Peyer's patch (tissue), 4 donors: ENCODE measurements around the gene CELA1. TPM values are rescaled to one million over a fixed set of nuclear protein-coding genes. Genes with fewer than 3 reads are reported as not detected.
"Not testable (repeated sequence)": the region's sequence is repeated elsewhere in the genome, so short reads cannot be mapped to it uniquely, and the experiment has no call there.

Experiments
- DNase-seq, 3 donors: peaks; one replicate each; pipeline ENCODE4 v3.0.0-alpha.2; 2017 to 2019
- H3K27ac ChIP-seq, 4 donors: fragments of 200-600 bp; sonication (generic); one replicate each; pipeline ENCODE4 v1.5.1; 2016 to 2019
- H3K27me3 ChIP-seq, 2 donors: fragments of 200-600 bp; sonication (generic); one replicate each; pipeline ENCODE4 v1.5.1; 2019
- H3K36me3 ChIP-seq, 3 donors: fragments of 200-600 bp; sonication (generic); one replicate each; pipeline ENCODE4 v1.5.1; 2016 to 2019
- H3K4me1 ChIP-seq, 4 donors: fragments of 200-600 bp; sonication (generic); one replicate each; pipeline ENCODE4 v1.5.1; 2016 to 2019
- H3K4me3 ChIP-seq, 4 donors: fragments of 200-600 bp; sonication (generic); 1 replicate in 3 of 4; 2 replicates in 1 of 4; pipeline ENCODE4 v1.5.1; 2016 to 2019; ENCODE audit warnings: mild to moderate bottlenecking in 1 of 4
- H3K9me3 ChIP-seq, 4 donors: fragments of 200-600 bp; sonication (generic); one replicate each; pipeline ENCODE4 v1.5.1; 2016 to 2019; ENCODE audit warnings: mild to moderate bottlenecking in 1 of 4
- POLR2A ChIP-seq, 2 donors: fragments of 450-650 bp; IDR thresholded peaks; one replicate each; pipeline ENCODE4 v1.5.1; 2017; ENCODE audit warnings: antibody characterized with exemption in 2 of 2, mild to moderate bottlenecking in 2 of 2, moderate library complexity in 2 of 2
- total RNA-seq, 4 donors: library from RNA; depleted of rRNA; stranded (reverse); fragments of >200 nt; gene quantifications; one replicate each; pipeline ENCODE4 v1.1.0, GENCODE V29; 2016
- TF ChIP-seq, protein P1 (sequence below), 6 experiments: fragments of 450-650 bp in 4 of 6; fragments of 200-600 bp in 2 of 6; sonication (generic) in 1 of 6; IDR thresholded peaks; one replicate each; pipeline ENCODE4 v1.5.1; 2017 to 2019; ENCODE audit warnings: antibody characterized with exemption in 6 of 6, mild to moderate bottlenecking in 3 of 6, moderate library complexity in 1 of 6

Gene CELA1
- total RNA-seq, 4 donors from 2014 or later = not detected

DNA sequence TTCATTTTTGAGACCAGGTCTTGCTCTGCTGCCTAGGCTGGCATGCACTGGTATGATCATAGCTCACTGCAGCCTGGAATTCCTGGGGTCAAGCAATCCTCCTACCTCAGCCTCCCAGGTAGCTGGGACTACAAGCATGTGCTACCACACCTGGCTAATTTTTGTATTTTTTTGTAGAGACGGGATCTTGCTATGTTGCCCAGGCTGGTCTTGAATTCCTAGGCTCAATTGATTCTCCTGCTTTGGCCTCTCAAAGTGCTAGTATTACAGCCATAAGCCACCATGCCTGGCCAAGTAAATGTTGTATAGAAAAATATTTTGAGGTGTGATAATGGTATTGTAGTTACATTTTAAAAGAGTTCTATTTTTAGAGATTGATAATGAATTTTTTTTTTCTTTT, 35.1 kb downstream of the CELA1 start:
- Histone ChIP-seq H3K4me1 (peaks cover 0 to 9% (median 1%) of the 10 kb centered on the region in 4 donors), H3K27me3 (no peaks in the 10 kb centered on the region), H3K4me3 (no peak overlapping the region), H3K27ac (no peak overlapping the region), H3K36me3 (no peaks in the 10 kb centered on the region), H3K9me3 (no peaks in the 10 kb centered on the region)
- no peak for TF ChIP-seq POLR2A (IDR thresholded peaks at IDR 0.05)
- TF ChIP-seq, protein P1, sequence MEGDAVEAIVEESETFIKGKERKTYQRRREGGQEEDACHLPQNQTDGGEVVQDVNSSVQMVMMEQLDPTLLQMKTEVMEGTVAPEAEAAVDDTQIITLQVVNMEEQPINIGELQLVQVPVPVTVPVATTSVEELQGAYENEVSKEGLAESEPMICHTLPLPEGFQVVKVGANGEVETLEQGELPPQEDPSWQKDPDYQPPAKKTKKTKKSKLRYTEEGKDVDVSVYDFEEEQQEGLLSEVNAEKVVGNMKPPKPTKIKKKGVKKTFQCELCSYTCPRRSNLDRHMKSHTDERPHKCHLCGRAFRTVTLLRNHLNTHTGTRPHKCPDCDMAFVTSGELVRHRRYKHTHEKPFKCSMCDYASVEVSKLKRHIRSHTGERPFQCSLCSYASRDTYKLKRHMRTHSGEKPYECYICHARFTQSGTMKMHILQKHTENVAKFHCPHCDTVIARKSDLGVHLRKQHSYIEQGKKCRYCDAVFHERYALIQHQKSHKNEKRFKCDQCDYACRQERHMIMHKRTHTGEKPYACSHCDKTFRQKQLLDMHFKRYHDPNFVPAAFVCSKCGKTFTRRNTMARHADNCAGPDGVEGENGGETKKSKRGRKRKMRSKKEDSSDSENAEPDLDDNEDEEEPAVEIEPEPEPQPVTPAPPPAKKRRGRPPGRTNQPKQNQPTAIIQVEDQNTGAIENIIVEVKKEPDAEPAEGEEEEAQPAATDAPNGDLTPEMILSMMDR (IDR thresholded peaks at IDR 0.05) = no peak
- DNase-seq = no peak

DNA sequence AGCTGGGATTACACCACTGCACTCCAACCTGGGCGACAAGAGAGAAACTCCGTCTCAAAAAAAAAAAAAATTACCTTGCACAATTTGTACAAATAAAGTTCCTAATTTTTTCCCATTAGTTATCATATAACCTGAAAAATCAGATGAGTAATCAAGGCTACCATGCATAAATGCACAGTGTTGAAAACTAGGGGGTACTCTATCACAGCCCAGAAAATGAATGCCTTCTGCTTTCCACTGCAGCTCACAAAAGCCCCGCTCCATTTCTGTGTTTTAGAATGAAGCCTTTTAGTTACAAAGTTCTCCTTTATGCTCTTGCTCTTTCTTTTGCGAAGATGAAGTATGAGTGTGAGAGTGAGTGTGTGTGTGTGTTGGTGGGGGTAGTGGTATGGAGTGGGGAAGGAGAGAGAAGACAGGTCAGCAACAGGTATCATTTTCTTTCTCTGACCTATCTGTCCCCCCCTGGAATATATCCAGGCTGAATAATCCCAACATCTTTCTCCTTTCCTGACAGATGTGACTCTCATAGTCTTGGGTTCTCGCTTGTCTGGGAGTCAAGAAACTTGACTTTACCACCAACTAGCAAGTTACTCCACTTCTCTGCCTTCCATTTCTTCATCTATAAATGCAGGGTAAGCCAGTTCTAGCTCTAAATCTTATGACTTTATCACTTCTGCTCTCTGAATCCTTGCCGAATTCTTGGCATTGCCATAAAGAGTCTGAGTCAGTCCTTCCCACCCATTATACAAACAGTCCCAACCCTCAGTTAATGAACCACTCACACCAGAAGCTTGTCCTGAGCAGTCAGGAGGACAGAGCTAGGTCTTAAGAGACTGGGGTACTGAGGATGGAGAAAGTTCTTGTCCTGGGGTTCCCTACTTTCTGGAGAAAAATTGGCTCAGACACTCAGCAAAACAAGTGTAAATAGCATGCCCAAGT, 38.6 kb downstream of the CELA1 start:
- no peak for DNase-seq
- TF ChIP-seq POLR2A (IDR thresholded peaks at IDR 0.05) = no peak
- TF ChIP-seq, protein P1 (IDR thresholded peaks at IDR 0.05) = no peak
- peak overlapping the region in 2 of 4 donors; percentile 0 to 56 for H3K27ac ChIP-seq

DNA sequence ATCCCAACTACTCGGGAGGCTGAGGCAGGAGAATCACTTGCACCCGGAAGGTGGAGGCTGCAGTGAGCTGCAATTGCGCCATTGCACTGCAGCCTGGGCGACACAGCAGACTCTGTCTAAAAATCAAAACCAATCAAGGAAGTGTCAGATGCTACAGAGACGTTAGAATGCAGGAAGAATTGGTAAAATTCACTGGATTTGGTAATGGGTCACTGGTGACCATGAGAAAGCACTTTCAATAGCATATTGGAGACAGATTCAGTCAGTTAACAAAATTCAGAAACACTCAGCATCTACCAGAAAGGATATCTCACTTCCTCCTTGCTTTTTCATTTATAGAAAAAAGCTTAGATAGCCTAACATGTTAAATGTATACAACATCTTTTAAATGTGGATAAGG, 40.0 kb downstream of the CELA1 start:
- H3K4me1 ChIP-seq = peaks cover 0 to 9% (median 1%) of the 10 kb centered on the region in 4 donors
- H3K9me3 ChIP-seq = no peaks in the 10 kb centered on the region
- H3K27me3 ChIP-seq = no peaks in the 10 kb centered on the region
- H3K36me3 ChIP-seq = peaks cover 0 to 5% (median 0%) of the 10 kb centered on the region in 3 donors
- H3K4me3 ChIP-seq = no peak overlapping the region
- DNase-seq = no peak
- TF ChIP-seq POLR2A (IDR thresholded peaks at IDR 0.05) = no peak
- TF ChIP-seq, protein P1 (IDR thresholded peaks at IDR 0.05) = no peak
- H3K27ac ChIP-seq = no peak overlapping the region

More for the DNA sequence above, 38.6 kb downstream of the CELA1 start:
- peaks cover 0 to 9% (median 1%) of the 10 kb centered on the region in 4 donors for H3K4me1 ChIP-seq
- H3K9me3 ChIP-seq = no peaks in the 10 kb centered on the region
- H3K4me3 ChIP-seq = no peak overlapping the region
- H3K27me3 ChIP-seq = no peaks in the 10 kb centered on the region
- no peaks in the 10 kb centered on the region for H3K36me3 ChIP-seq

DNA sequence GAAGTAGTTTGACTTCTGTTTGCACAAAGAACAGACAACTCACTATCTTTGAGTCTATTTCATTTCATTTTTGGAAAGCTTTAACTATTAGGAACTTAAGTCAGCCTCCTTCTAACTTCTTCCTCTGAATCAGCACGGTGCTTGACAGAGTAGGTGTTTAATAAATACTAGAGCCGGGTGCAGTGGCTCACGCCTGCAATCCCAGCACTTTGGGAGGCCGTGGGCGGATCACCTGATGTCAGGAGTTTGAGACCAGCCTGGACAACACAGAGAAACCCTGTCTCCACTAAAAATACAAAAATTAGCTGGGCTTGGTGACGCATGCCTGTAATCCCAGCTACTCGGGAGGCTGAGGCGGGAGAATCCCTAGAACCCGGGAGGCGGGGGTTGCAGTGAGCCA, 45.7 kb downstream of the CELA1 start:
- H3K27me3 ChIP-seq, H3K36me3 ChIP-seq, H3K4me1 ChIP-seq, H3K9me3 ChIP-seq, DNase-seq, H3K4me3 ChIP-seq, H3K27ac ChIP-seq: not testable (repeated sequence)

DNA sequence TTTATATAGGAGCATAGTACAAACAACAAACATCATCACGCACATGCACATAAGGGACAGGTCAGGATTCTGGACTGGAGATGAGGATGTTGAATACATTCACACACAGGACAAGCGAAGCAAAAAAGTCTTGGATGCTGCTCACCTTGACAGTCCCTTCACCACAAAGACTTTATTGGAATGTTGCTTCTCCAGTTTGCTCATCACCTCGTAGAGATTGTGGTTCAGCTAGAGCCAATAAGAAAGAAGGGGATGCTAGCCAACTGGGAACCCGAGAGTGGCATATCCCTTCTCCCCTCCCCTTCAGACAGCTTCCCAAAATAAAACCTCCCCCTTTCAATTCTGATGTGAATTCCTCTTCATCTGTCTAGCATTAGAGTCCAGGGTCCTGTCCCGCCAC, 50.8 kb downstream of the CELA1 start:
- Histone ChIP-seq H3K27me3 (no peaks in the 10 kb centered on the region), H3K9me3 (no peaks in the 10 kb centered on the region), H3K27ac (no peak overlapping the region), H3K36me3 (peaks cover 0 to 3% (median 0%) of the 10 kb centered on the region in 3 donors), H3K4me3 (no peak overlapping the region), H3K4me1 (no peaks in the 10 kb centered on the region)
- no peak for TF ChIP-seq POLR2A (IDR thresholded peaks at IDR 0.05)
- TF ChIP-seq, protein P1 (IDR thresholded peaks at IDR 0.05) = no peak
- no peak for DNase-seq

DNA sequence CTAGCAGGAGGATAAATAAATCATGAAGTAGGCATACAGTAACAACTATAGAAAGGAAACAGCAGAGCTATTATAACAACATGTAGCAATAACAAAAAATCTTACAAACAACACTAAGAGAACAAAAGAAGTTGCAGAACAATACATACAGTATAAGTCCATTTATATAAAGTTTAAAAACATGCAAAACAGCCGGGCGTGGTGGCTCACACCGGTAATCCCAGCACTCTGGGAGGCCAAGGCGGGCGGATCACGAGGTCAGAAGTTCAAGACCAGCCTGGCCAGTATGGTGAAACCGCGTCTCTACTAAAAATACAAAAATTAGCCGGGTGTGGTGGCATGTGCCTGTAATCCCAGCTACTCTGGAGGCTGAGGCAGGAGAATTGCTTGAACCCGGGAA, 52.4 kb downstream of the CELA1 start:
- H3K36me3 ChIP-seq, H3K4me1 ChIP-seq, H3K27me3 ChIP-seq, DNase-seq, H3K4me3 ChIP-seq, H3K9me3 ChIP-seq, H3K27ac ChIP-seq: not testable (repeated sequence)
